Measurements from ENCODE around the gene NABP1.

Gene NABP1

GRCh38 chr2:191678437-191679100, 633 bp downstream of the NABP1 start:
- TF ChIP-seq CTCF (conservative IDR thresholded peaks at IDR 0.05; ENCODE audit: low read depth): no peak
- ChIA-PET CTCF (interaction anchor here (1.5 kb wide), 1 partner anchor 108 kb away, joined by 4 read pairs; no protein-coding TSS in a partner anchor), POLR2A (ENCODE audit: low non-redundant PET) (interaction anchor here (0.5 to 1.5 kb wide), 9 partner anchors 8 to 126 kb away, joined by 3 to 7 read pairs (median 3); no protein-coding TSS in a partner anchor)
- DNase-seq (ENCODE audit: low spot score): peak; percentile 66
- peak overlapping the region; percentile 94 for H3K27ac ChIP-seq

- H3K27ac ChIP-seq: peak overlapping the region; percentile 94
- DNase-seq (ENCODE audit: low spot score): peak; percentile 58
- ChIA-PET POLR2A (ENCODE audit: low non-redundant PET) (no interaction called here), CTCF (interaction anchor here (1.5 kb wide), 1 partner anchor 109 kb away, joined by 4 read pairs; no protein-coding TSS in a partner anchor)
- no peak for TF ChIP-seq CTCF (conservative IDR thresholded peaks at IDR 0.05; ENCODE audit: low read depth)
Measured at GRCh38 chr2:191679818-191680600, 2.1 kb downstream of the NABP1 start.

- CTCF ChIA-PET: no interaction called here
Measured at GRCh38 chr2:191680639-191681038, 2.7 kb downstream of the NABP1 start.

GRCh38 chr2:191682126-191682525, 4.2 kb downstream of the NABP1 start:
- no peak for TF ChIP-seq CTCF (conservative IDR thresholded peaks at IDR 0.05; ENCODE audit: low read depth)
- ChIA-PET POLR2A (ENCODE audit: low non-redundant PET) (no interaction called here), CTCF (no interaction called here)
- no peak for DNase-seq (ENCODE audit: low spot score)
- H3K27ac ChIP-seq: no peak overlapping the region

More at GRCh38 chr2:191680639-191681038, 2.7 kb downstream of the NABP1 start:
- POLR2A ChIA-PET (ENCODE audit: low non-redundant PET): no interaction called here
- no peak overlapping the region for H3K27ac ChIP-seq
- no peak for DNase-seq (ENCODE audit: low spot score)
- no peak for TF ChIP-seq CTCF (conservative IDR thresholded peaks at IDR 0.05; ENCODE audit: low read depth)

GRCh38 chr2:191686066-191686465, 8.1 kb downstream of the NABP1 start:
- no peak for DNase-seq (ENCODE audit: low spot score)
- POLR2A ChIA-PET (ENCODE audit: low non-redundant PET): no interaction called here
- CTCF ChIA-PET: no interaction called here
- H3K27ac ChIP-seq: no peak overlapping the region
- no peak for TF ChIP-seq CTCF (conservative IDR thresholded peaks at IDR 0.05; ENCODE audit: low read depth)

- no peak overlapping the region for H3K27ac ChIP-seq
Measured at GRCh38 chr2:191686729-191687128, 8.8 kb downstream of the NABP1 start.

More at GRCh38 chr2:191686729-191687128, 8.8 kb downstream of the NABP1 start:
- TF ChIP-seq CTCF (conservative IDR thresholded peaks at IDR 0.05; ENCODE audit: low read depth): no peak
- ChIA-PET POLR2A (ENCODE audit: low non-redundant PET) (interaction anchor here (0.6 kb wide), 1 partner anchor 9 kb away, joined by 3 read pairs; the partner anchor contains the start of gene NABP1), CTCF (interaction anchor here (1.0 kb wide), 1 partner anchor 132 kb away, joined by 3 read pairs; no protein-coding TSS in a partner anchor)
- no peak for DNase-seq (ENCODE audit: low spot score)
